ENCODE measurements around the gene CPD.
"Not testable (repeated sequence)": the region's sequence is repeated elsewhere in the genome, so short reads cannot be mapped to it uniquely, and the experiment has no call there.

Gene CPD

GRCh38 chr17:30436729-30437128 is 58.0 kb downstream of the CPD start:
- no peak for DNase-seq

GRCh38 chr17:30443721-30444120 is 65.0 kb downstream of the CPD start:
- no peak for DNase-seq

- not testable (repeated sequence) for DNase-seq
These were observed 67.9 kb downstream of the CPD start for GRCh38 chr17:30446640-30447039.

- DNase-seq = no peak
These were observed 70.8 kb downstream of the CPD start for GRCh38 chr17:30449480-30449879.

GRCh38 chr17:30450125-30451027 is 71.6 kb downstream of the CPD start:
- no peak for DNase-seq

- DNase-seq = no peak
These were observed 75.9 kb downstream of the CPD start for GRCh38 chr17:30454635-30455034.

GRCh38 chr17:30458371-30458770 is 79.6 kb downstream of the CPD start:
- no peak for DNase-seq

- DNase-seq = not testable (repeated sequence)
These were observed 80.2 kb downstream of the CPD start for GRCh38 chr17:30458797-30459413.

- no peak for DNase-seq
These were observed 89.7 kb downstream of the CPD start for GRCh38 chr17:30468465-30468864.

- DNase-seq = no peak
These were observed 93.6 kb downstream of the CPD start for GRCh38 chr17:30472238-30472890.

- no peak for DNase-seq
These were observed 96.5 kb downstream of the CPD start for GRCh38 chr17:30475206-30475605.

- DNase-seq = no peak
These were observed 98.0 kb downstream of the CPD start for GRCh38 chr17:30476726-30477082.

- DNase-seq = peak; percentile 94
These were observed 98.5 kb downstream of the CPD start, which contains the start of gene GOSR1 for GRCh38 chr17:30477083-30477773. GOSR1 (plus strand) TSS chr17:30477408; CDS start chr17:30477434, 26 bp downstream.

GRCh38 chr17:30477774-30478115 is 99.0 kb downstream of the CPD start:
- no peak for DNase-seq

- DNase-seq = no peak
These were observed 103.8 kb downstream of the CPD start for GRCh38 chr17:30482555-30482954.

GRCh38 chr17:30483159-30483558 is 104.4 kb downstream of the CPD start:
- no peak for DNase-seq

- DNase-seq = no peak
These were observed 115.1 kb downstream of the CPD start for GRCh38 chr17:30493780-30494179.

- no peak for DNase-seq
These were observed 116.9 kb downstream of the CPD start for GRCh38 chr17:30495586-30495985.

GRCh38 chr17:30503558-30503957 is 124.8 kb downstream of the CPD start:
- DNase-seq = no peak

GRCh38 chr17:30505868-30506417 is 127.2 kb downstream of the CPD start:
- DNase-seq = no peak

GRCh38 chr17:30506481-30506880 is 127.8 kb downstream of the CPD start:
- DNase-seq = no peak

GRCh38 chr17:30513346-30513745 is 134.6 kb downstream of the CPD start:
- no peak for DNase-seq
